Uterus (tissue), 4 donors: Measurements from ENCODE around the gene SPIRE1. TPM values are rescaled to one million over a fixed set of nuclear protein-coding genes. Genes with fewer than 3 reads are reported as not detected.

Source experiments
- DNase-seq, 2 donors: peaks; one replicate each; pipeline ENCODE4 v3.0.0-alpha.2; 2019 to 2020
- H3K27ac ChIP-seq, 2 donors: fragments of 200-600 bp; sonication (generic); 1 replicate in 1 of 2; 2 replicates in 1 of 2; pipeline ENCODE4 v1.5.1; 2016 to 2018
- H3K27me3 ChIP-seq, 2 donors: fragments of 200-600 bp; sonication (generic); one replicate each; pipeline ENCODE4 v1.5.1; 2018 to 2019; ENCODE audit warnings: control low read depth in 1 of 2
- H3K36me3 ChIP-seq, 2 donors: fragments of 200-600 bp; sonication (generic); one replicate each; pipeline ENCODE4 v1.5.1; 2019; ENCODE audit warnings: control low read depth in 1 of 2
- H3K4me1 ChIP-seq, 2 donors: fragments of 200-600 bp; sonication (generic); one replicate each; pipeline ENCODE4 v1.5.1; 2018 to 2019; ENCODE audit warnings: control low read depth in 1 of 2
- H3K4me3 ChIP-seq, 2 donors: fragments of 200-600 bp; sonication (generic); 1 replicate in 1 of 2; 2 replicates in 1 of 2; pipeline ENCODE4 v1.5.1; 2018 to 2019; ENCODE audit warnings: mild to moderate bottlenecking in 1 of 2
- H3K9me3 ChIP-seq, 2 donors: fragments of 200-600 bp; sonication (generic); one replicate each; pipeline ENCODE4 v1.5.1; 2019; ENCODE audit warnings: control low read depth in 1 of 2
- CTCF ChIP-seq, 4 experiments: fragments of 200-600 bp in 2 of 4; fragments of 450-650 bp in 2 of 4; sonication (generic) in 2 of 4; IDR thresholded peaks; one replicate each; pipeline ENCODE4 v1.5.1; 2016 to 2019; ENCODE audit warnings: antibody characterized with exemption in 4 of 4, mild to moderate bottlenecking in 2 of 4, moderate library complexity in 1 of 4
- POLR2A ChIP-seq, 2 donors: fragments of 450-650 bp; IDR thresholded peaks; one replicate each; pipeline ENCODE4 v1.6.1; 2016; ENCODE audit warnings: antibody characterized with exemption in 2 of 2, mild to moderate bottlenecking in 1 of 2, moderate library complexity in 1 of 2
- intact Hi-C: fragments of 100-400 bp; cut with DNase I; formaldehyde crosslinking; loops from one replicate; pipeline ENCODE4 v1.15.1; 2023; ENCODE audit warnings: low total_unique reads
- total RNA-seq, 4 donors: library from RNA; depleted of rRNA in 3 of 4; stranded (reverse); fragments of >200 nt in 3 of 4; gene quantifications; one replicate each; pipeline versions ENCODE4 v1.1.0 to v1.2.4, GENCODE V29; 2014 to 2023
- donor health status: DM: yes; HTN: yes; CAD: no.

The SPIRE1 gene
- 10 to 100 TPM; 12.9 to 78.1 (median 27.5) TPM for total RNA-seq

GRCh38 chr18:12657684-12658425 lies at the start of gene SPIRE1:
Gene SPIRE1, minus strand, starts transcription at chr18:12658107. Its CDS starts 241 bp downstream, at chr18:12657866.
- TF ChIP-seq CTCF (IDR thresholded peaks at IDR 0.05) = no peak
- peak in 1 of 2 donors; percentile 72 for TF ChIP-seq POLR2A (IDR thresholded peaks at IDR 0.05)
- Histone ChIP-seq H3K4me3 (peak within 1 kb of the TSS; percentile 47 to 87), H3K27me3 (no peaks in the 10 kb centered on the region), H3K36me3 (no peaks in the 10 kb centered on the region), H3K4me1 (no peaks in the 10 kb centered on the region), H3K9me3 (no peaks in the 10 kb centered on the region), H3K27ac (peak within 1 kb of the TSS; percentile 86 to 98)
- DNase-seq = peak; percentile 55
- intact Hi-C loops = loop anchor here (5.0 kb wide), 1 partner anchor 266 kb away; no protein-coding TSS in a partner anchor

- Histone ChIP-seq H3K36me3 (no peaks in the 10 kb centered on the region), H3K4me1 (peaks cover 0 to 9% of the 10 kb centered on the region in 2 donors), H3K9me3 (no peaks in the 10 kb centered on the region), H3K27ac (peak overlapping the region; percentile 97 to 98), H3K4me3 (peak overlapping the region; percentile 91 to 95), H3K27me3 (no peaks in the 10 kb centered on the region)
- no peak for TF ChIP-seq CTCF (IDR thresholded peaks at IDR 0.05)
- TF ChIP-seq POLR2A (IDR thresholded peaks at IDR 0.05) = no peak
- no peak for DNase-seq
- intact Hi-C loops = no loop called here
Measured at GRCh38 chr18:12703664-12704063, 45.8 kb upstream of the SPIRE1 start.

- Histone ChIP-seq H3K4me3 (peak overlapping the region; percentile 91 to 95), H3K27me3 (no peaks in the 10 kb centered on the region), H3K4me1 (peaks cover 0 to 9% of the 10 kb centered on the region in 2 donors), H3K9me3 (no peaks in the 10 kb centered on the region), H3K27ac (peak overlapping the region; percentile 97 to 98), H3K36me3 (no peaks in the 10 kb centered on the region)
- no peak for TF ChIP-seq CTCF (IDR thresholded peaks at IDR 0.05)
- TF ChIP-seq POLR2A (IDR thresholded peaks at IDR 0.05) = no peak
- intact Hi-C loops = no loop called here
- no peak for DNase-seq
Measured at GRCh38 chr18:12703096-12703567, 45.2 kb upstream of the SPIRE1 start.

GRCh38 chr18:12702221-12703095 lies 44.6 kb upstream of the SPIRE1 start, which contains the start of the genes CEP76 and PSMG2:
Gene CEP76, minus strand, starts transcription at chr18:12702723. Its CDS starts 175 bp downstream, at chr18:12702548.
Gene PSMG2, plus strand, starts transcription at chr18:12703042. Its CDS starts 66 bp downstream, at chr18:12703108.
- intact Hi-C loops = no loop called here
- H3K27me3 ChIP-seq = no peaks in the 10 kb centered on the region
- H3K4me3 ChIP-seq = peak within 1 kb of the TSS; percentile 91 to 95
- H3K4me1 ChIP-seq = peaks cover 0 to 9% of the 10 kb centered on the region in 2 donors
- H3K36me3 ChIP-seq = no peaks in the 10 kb centered on the region
- TF ChIP-seq POLR2A (IDR thresholded peaks at IDR 0.05) = peak; percentile 60 to 72
- peak in 1 of 4 experiments; percentile 23 for TF ChIP-seq CTCF (IDR thresholded peaks at IDR 0.05)
- no peaks in the 10 kb centered on the region for H3K9me3 ChIP-seq
- peak within 1 kb of the TSS; percentile 97 to 98 for H3K27ac ChIP-seq
- DNase-seq = peak; percentile 80 to 91
